HG03066 (cell line): ENCODE measurements around the gene NPTXR.

ENCODE experiments used
- ATAC-seq: cut with Tn5 transposase; IDR thresholded peaks from one replicate; pipeline ENCODE4 v1.9.1; 2021; ENCODE audit warnings: low read depth; ENCODE audit not compliant: unreplicated experiment

Gene NPTXR

DNA sequence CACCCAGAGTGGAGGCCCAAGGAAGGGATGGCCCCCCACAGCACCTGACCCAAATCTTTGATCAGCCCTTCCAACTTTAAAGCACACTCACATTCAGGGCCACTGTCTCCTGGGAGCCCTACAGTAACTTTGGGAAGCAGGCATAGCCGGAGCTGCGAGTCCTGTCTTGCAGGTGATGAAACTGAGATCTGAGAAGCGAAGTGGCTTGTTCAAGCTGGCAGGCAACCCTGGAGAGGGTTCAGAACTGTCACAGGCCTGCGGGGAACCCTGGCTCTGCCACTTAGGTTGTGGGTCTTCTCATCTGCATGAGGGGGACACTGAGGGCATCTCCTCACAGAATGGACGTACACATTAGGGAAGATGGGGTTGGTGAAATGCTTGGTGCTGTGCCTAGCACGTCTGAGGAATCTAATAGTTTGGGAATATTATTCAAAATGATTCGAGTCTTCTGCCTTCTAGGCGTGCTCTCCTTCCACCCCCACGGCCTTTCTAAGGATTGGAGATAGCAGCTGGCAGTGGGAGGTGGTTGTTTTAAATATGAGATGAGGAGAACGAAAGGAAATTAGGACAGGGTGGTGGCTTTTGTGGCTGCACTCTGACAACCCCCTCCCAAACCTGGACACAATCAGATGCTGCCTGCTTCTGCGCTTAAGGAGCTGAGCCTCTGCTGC, 69.2 kb downstream of the NPTXR start:
- no peak for ATAC-seq

- no peak for ATAC-seq
Observed at GRCh38 chr22:38773363-38773946, 70.4 kb downstream of the NPTXR start.

DNA sequence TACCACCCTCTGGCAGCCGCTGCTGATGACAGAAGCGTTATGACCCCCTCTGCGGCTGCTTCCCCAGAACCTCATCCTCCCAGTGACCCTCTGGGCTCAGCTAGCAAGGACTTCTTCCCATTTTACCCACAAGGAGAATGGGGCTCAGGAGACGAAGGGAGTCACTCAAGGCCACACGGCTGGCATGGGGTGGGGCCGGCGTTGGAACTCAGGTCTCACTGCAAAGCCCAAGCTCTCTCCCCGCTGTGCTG, 71.3 kb downstream of the NPTXR start:
- no peak for ATAC-seq

- ATAC-seq, result no peak
Observed at GRCh38 chr22:38770257-38770949, 73.4 kb downstream of the NPTXR start.
